GM18520 (cell line): ENCODE data around the gene TMEM176B.

Source experiments
- ATAC-seq: cut with Tn5 transposase; IDR thresholded peaks from one replicate; pipeline ENCODE4 v1.9.1; 2021; ENCODE audit not compliant: unreplicated experiment

Gene TMEM176B

GRCh38 chr7:150799741-150800580 lies at the start of gene TMEM176B:
Gene TMEM176B (minus strand): TSS chr7:150800364. CDS start chr7:150796569, 3,795 bp downstream.
- ATAC-seq = no peak

- no peak for ATAC-seq
These were observed 49.1 kb upstream of the TMEM176B start for GRCh38 chr7:150849204-150849775.

- no peak for ATAC-seq
These were observed 48.5 kb upstream of the TMEM176B start for GRCh38 chr7:150848561-150849115.

- ATAC-seq = no peak
These were observed 47.9 kb upstream of the TMEM176B start for GRCh38 chr7:150848111-150848510.

GRCh38 chr7:150847536-150847935 lies 47.4 kb upstream of the TMEM176B start:
- no peak for ATAC-seq

- no peak for ATAC-seq
These were observed 46.3 kb upstream of the TMEM176B start for GRCh38 chr7:150846291-150847115.

GRCh38 chr7:150845421-150845861 lies 45.3 kb upstream of the TMEM176B start:
- ATAC-seq = no peak

- no peak for ATAC-seq
These were observed 42.6 kb upstream of the TMEM176B start for GRCh38 chr7:150842716-150843115.

GRCh38 chr7:150842018-150842417 lies 41.9 kb upstream of the TMEM176B start:
- ATAC-seq = no peak

GRCh38 chr7:150838965-150839650 lies 38.9 kb upstream of the TMEM176B start:
- no peak for ATAC-seq

GRCh38 chr7:150835702-150836280 lies 35.6 kb upstream of the TMEM176B start:
- ATAC-seq = no peak

GRCh38 chr7:150835019-150835418 lies 34.9 kb upstream of the TMEM176B start:
- ATAC-seq = no peak

GRCh38 chr7:150831851-150832250 lies 31.7 kb upstream of the TMEM176B start:
- no peak for ATAC-seq

GRCh38 chr7:150830937-150831336 lies 30.8 kb upstream of the TMEM176B start:
- no peak for ATAC-seq

GRCh38 chr7:150829426-150829825 lies 29.3 kb upstream of the TMEM176B start:
- no peak for ATAC-seq

GRCh38 chr7:150828384-150828783 lies 28.2 kb upstream of the TMEM176B start:
- no peak for ATAC-seq

GRCh38 chr7:150826061-150826849 lies 26.1 kb upstream of the TMEM176B start:
- no peak for ATAC-seq

GRCh38 chr7:150824379-150825177 lies 24.4 kb upstream of the TMEM176B start:
- no peak for ATAC-seq
